Measurements from ENCODE around the gene COA1. TPM values are rescaled to one million over a fixed set of nuclear protein-coding genes. Genes with fewer than 3 reads are reported as not detected.
"Not testable (repeated sequence)": the region's sequence is repeated elsewhere in the genome, so short reads cannot be mapped to it uniquely, and the experiment has no call there.

COA1 gene
- polyA plus RNA-seq, 1 donor = 34.7 TPM

- no peak for DNase-seq
Measured at GRCh38 chr7:43726466-43726865, 2.9 kb downstream of the COA1 start.

GRCh38 chr7:43725251-43725650 is 4.1 kb downstream of the COA1 start:
- DNase-seq = no peak

GRCh38 chr7:43723007-43723341 is 6.3 kb downstream of the COA1 start:
- no peak for DNase-seq

GRCh38 chr7:43721193-43721806 is 8.0 kb downstream of the COA1 start:
- DNase-seq = peak; percentile 42

GRCh38 chr7:43716598-43716997 is 12.7 kb downstream of the COA1 start:
- DNase-seq = no peak

GRCh38 chr7:43715966-43716365 is 13.4 kb downstream of the COA1 start:
- not testable (repeated sequence) for DNase-seq

- no peak for DNase-seq
Measured at GRCh38 chr7:43711503-43711902, 17.8 kb downstream of the COA1 start.

- not testable (repeated sequence) for DNase-seq
Measured at GRCh38 chr7:43708055-43708454, 21.3 kb downstream of the COA1 start.

- DNase-seq = no peak
Measured at GRCh38 chr7:43703573-43703972, 25.8 kb downstream of the COA1 start.

- no peak for DNase-seq
Measured at GRCh38 chr7:43702974-43703373, 26.3 kb downstream of the COA1 start.

- no peak for DNase-seq
Measured at GRCh38 chr7:43701929-43702328, 27.4 kb downstream of the COA1 start.

GRCh38 chr7:43701500-43701854 is 27.8 kb downstream of the COA1 start:
- no peak for DNase-seq

- DNase-seq = no peak
Measured at GRCh38 chr7:43700646-43701499, 28.4 kb downstream of the COA1 start.

- DNase-seq = peak; percentile 44
Measured at GRCh38 chr7:43700059-43700501, 29.2 kb downstream of the COA1 start.

GRCh38 chr7:43698460-43699255 is 30.7 kb downstream of the COA1 start:
- DNase-seq = no peak

GRCh38 chr7:43697690-43698089 is 31.6 kb downstream of the COA1 start:
- no peak for DNase-seq

GRCh38 chr7:43695365-43695764 is 34.0 kb downstream of the COA1 start:
- DNase-seq = no peak

- DNase-seq = no peak
Measured at GRCh38 chr7:43694399-43694748, 34.9 kb downstream of the COA1 start.

- DNase-seq = no peak
Measured at GRCh38 chr7:43693687-43694398, 35.5 kb downstream of the COA1 start.

- no peak for DNase-seq
Measured at GRCh38 chr7:43692582-43693373, 36.5 kb downstream of the COA1 start.

- DNase-seq = no peak
Measured at GRCh38 chr7:43691611-43692010, 37.7 kb downstream of the COA1 start.

- DNase-seq = no peak
Measured at GRCh38 chr7:43689115-43689514, 40.2 kb downstream of the COA1 start.
